Mucosa of descending colon (tissue), 3 donors: ENCODE data around the gene SYTL3. TPM values are rescaled to one million over a fixed set of nuclear protein-coding genes. Genes with fewer than 3 reads are reported as not detected.
"Not testable (repeated sequence)": the region's sequence is repeated elsewhere in the genome, so short reads cannot be mapped to it uniquely, and the experiment has no call there.

Experiments used
- ATAC-seq: fragments of 200-7000 bp; cut with Tn5 transposase; one replicate; pipeline ENCODE4 v1.9.1; 2020; ENCODE audit warnings: mild to moderate bottlenecking, moderate library complexity
- DNase-seq, 3 donors: peaks; one replicate each; pipeline ENCODE4 v3.0.0-alpha.2; 2020
- H3K36me3 ChIP-seq: fragments of 200-600 bp; one replicate; pipeline ENCODE4 v1.8.0; 2021; ENCODE audit warnings: low read depth, mild to moderate bottlenecking
- H3K4me1 ChIP-seq: fragments of 200-600 bp; one replicate; pipeline ENCODE4 v1.8.0; 2021; ENCODE audit warnings: low read depth, mild to moderate bottlenecking
- H3K4me3 ChIP-seq: fragments of 200-600 bp; one replicate; pipeline ENCODE4 v1.8.0; 2021; ENCODE audit warnings: mild to moderate bottlenecking
- H3K9me3 ChIP-seq: fragments of 200-600 bp; one replicate; pipeline ENCODE4 v1.8.0; 2021; ENCODE audit warnings: mild to moderate bottlenecking
- CTCF ChIP-seq: fragments of 200-600 bp; IDR thresholded peaks from one replicate; pipeline ENCODE4 v1.8.0; 2022; ENCODE audit warnings: antibody characterized with exemption, mild to moderate bottlenecking
- intact Hi-C, 2 donors: fragments of 100-400 bp; cut with DNase I in 1 of 2; cut with micrococcal nuclease in 1 of 2; formaldehyde crosslinking; loops; one replicate each; pipeline versions ENCODE4 v1.11.0 to v1.11.1; 2022; cut with DNase I, micrococcal nuclease
- total RNA-seq, 3 donors: library from RNA; stranded (reverse); fragmentation: NEBNext Ultra II Directional in 2 of 3; extraction: Animal tissue kit (Norgen Biotek cat#: 25700) in 2 of 3; gene quantifications; one replicate each; pipeline versions ENCODE4 v1.2.1 to v1.2.4, GENCODE V29; 2021 to 2023
- donor health status: DM: no; HTN: no; CAD: no; lungs with moderate emphysema.
- donor health status: DM: no; HTN: no; CAD: no.
- donor health status: DM: no; HTN: yes; CAD: no.

The SYTL3 gene
- total RNA-seq, 3 donors from 2014 or later = 2.8 to 4.7 (median 4.4) TPM

- no peak overlapping the region for H3K4me3 ChIP-seq
- intact Hi-C loops = no loop called here
- H3K4me1 ChIP-seq = peaks cover 26% of the 10 kb centered on the region
- peak; percentile 51 to 80 (median 76) for DNase-seq
- ATAC-seq = peak; percentile 68
- no peaks in the 10 kb centered on the region for H3K9me3 ChIP-seq
- no peak for TF ChIP-seq CTCF
- H3K36me3 ChIP-seq = no peaks in the 10 kb centered on the region
Measured at GRCh38 chr6:158630938-158631616, 18.8 kb upstream of the SYTL3 start.

GRCh38 chr6:158631678-158632537 is 17.9 kb upstream of the SYTL3 start:
- no peak for TF ChIP-seq CTCF
- peak; percentile 91 for ATAC-seq

GRCh38 chr6:158632538-158633119 is 17.2 kb upstream of the SYTL3 start:
- H3K36me3 ChIP-seq, intact Hi-C loops, ATAC-seq, H3K9me3 ChIP-seq, H3K4me3 ChIP-seq: not testable (repeated sequence)
- peaks cover 26% of the 10 kb centered on the region for H3K4me1 ChIP-seq
- DNase-seq = peak in 1 of 3 donors; percentile 3

More at GRCh38 chr6:158631678-158632537, 17.9 kb upstream of the SYTL3 start:
- intact Hi-C loops = no loop called here
- peaks cover 26% of the 10 kb centered on the region for H3K4me1 ChIP-seq
- peak; percentile 80 to 88 (median 83) for DNase-seq
- H3K9me3 ChIP-seq = no peaks in the 10 kb centered on the region
- no peak overlapping the region for H3K4me3 ChIP-seq
- H3K36me3 ChIP-seq = no peaks in the 10 kb centered on the region

- ATAC-seq = no peak
- Histone ChIP-seq H3K4me1 (peaks cover 26% of the 10 kb centered on the region), H3K36me3 (no peaks in the 10 kb centered on the region), H3K9me3 (no peaks in the 10 kb centered on the region), H3K4me3 (no peak overlapping the region)
- DNase-seq = peak in 1 of 3 donors; percentile 28
- TF ChIP-seq CTCF = no peak
- intact Hi-C loops = no loop called here
Measured at GRCh38 chr6:158633127-158633526, 16.7 kb upstream of the SYTL3 start.

- no peak for ATAC-seq
- DNase-seq = peak in 1 of 3 donors; percentile 6
- Histone ChIP-seq H3K36me3 (no peaks in the 10 kb centered on the region), H3K4me1 (peaks cover 25% of the 10 kb centered on the region), H3K4me3 (no peak overlapping the region), H3K9me3 (no peaks in the 10 kb centered on the region)
- intact Hi-C loops = no loop called here
- TF ChIP-seq CTCF = no peak
Measured at GRCh38 chr6:158634695-158635426, 15.0 kb upstream of the SYTL3 start.
